ENCODE data around the gene MEI1.

- TF ChIP-seq CTCF (IDR thresholded peaks at IDR 0.05) (no peak), POLR2AphosphoS5 (IDR thresholded peaks at IDR 0.05) (no peak), POLR2A (IDR thresholded peaks at IDR 0.05) (no peak)
Measured at GRCh38 chr22:41739576-41739975, 40.3 kb downstream of the MEI1 start.
